AG09309 (cell line): ENCODE data around the gene FLNC.

Source experiments
- DNase-seq: peaks from one replicate; pipeline ENCODE4 v3.0.0-alpha.2; 2010; ENCODE audit warnings: low read depth
- H3K4me3 ChIP-seq: 2 replicates; pipeline ENCODE4 v1.5.1; 2011; ENCODE audit warnings: mild to moderate bottlenecking, low read depth, low read length, moderate library complexity; ENCODE audit not compliant: control insufficient read depth
- TF ChIP-seq, protein P1 (sequence below): IDR thresholded peaks from 2 replicates; pipeline ENCODE4 v1.5.1; 2011; ENCODE audit warnings: mild to moderate bottlenecking, low read depth, low read length, inconsistent platforms; ENCODE audit not compliant: insufficient read depth, control insufficient read depth; ENCODE audit errors: missing control alignments

FLNC gene

DNA sequence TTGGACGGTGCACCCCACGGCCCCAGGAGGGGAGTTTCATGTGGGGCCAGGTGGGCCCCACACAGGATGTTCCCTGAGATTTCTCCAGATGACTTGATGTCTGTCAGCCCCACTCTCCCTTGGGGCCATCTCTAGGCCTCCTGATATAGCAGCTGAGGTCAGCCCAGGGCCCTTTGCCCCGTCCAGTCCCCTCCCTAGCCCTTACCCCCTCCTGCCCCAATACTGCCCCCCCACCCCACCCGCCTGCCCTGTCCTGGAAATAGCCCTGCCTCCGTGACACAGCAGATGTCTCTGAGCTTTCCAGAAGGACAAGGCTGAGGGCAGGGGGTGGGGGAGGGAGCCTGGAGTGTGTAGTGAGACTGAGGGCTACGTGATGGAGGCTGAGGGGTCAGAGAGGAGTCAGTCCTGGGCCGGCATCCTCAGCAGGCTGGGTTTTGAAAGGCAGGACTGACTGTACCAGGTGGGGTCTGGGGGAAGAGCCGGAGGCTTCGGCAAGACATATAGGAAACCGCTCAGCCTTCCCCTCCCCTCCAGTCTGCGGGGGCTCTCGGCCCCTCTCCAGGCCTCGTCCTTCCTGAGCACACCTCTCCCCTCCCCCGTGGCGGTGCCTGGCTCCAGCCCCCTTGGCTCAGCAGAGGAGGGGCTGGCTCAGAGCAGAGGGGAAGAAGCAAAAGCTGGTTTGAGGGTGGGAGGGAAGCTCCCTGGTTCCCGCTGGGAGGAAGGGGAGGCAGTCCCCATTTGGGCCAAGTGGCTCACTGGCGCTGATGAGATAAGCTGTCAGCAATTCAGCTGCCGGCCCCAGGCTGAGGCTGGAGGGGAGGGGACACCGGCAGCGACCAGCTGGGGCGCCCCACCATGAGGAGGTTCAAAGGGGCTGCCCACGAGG is 2.0 kb downstream of the FLNC start:
- TF ChIP-seq, protein P1, sequence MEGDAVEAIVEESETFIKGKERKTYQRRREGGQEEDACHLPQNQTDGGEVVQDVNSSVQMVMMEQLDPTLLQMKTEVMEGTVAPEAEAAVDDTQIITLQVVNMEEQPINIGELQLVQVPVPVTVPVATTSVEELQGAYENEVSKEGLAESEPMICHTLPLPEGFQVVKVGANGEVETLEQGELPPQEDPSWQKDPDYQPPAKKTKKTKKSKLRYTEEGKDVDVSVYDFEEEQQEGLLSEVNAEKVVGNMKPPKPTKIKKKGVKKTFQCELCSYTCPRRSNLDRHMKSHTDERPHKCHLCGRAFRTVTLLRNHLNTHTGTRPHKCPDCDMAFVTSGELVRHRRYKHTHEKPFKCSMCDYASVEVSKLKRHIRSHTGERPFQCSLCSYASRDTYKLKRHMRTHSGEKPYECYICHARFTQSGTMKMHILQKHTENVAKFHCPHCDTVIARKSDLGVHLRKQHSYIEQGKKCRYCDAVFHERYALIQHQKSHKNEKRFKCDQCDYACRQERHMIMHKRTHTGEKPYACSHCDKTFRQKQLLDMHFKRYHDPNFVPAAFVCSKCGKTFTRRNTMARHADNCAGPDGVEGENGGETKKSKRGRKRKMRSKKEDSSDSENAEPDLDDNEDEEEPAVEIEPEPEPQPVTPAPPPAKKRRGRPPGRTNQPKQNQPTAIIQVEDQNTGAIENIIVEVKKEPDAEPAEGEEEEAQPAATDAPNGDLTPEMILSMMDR = no peak
- DNase-seq = no peak
- H3K4me3 ChIP-seq = peak overlapping the region; percentile 90

DNA sequence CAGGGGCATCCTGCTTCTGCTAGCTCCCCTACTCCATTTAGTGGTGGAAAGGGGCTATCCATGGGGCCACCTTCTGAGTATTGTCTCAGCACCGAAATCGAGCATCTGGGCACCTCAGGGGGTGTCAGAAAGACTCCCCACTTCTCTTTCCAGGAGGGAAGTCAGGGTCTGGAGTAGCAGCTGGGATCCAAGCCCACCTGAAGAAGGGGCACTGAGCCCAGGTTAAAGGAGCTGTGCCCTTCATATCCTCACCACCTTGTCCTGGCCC is 2.6 kb downstream of the FLNC start:
- peak overlapping the region; percentile 90 for H3K4me3 ChIP-seq
- no peak for DNase-seq
- TF ChIP-seq, protein P1 = no peak

DNA sequence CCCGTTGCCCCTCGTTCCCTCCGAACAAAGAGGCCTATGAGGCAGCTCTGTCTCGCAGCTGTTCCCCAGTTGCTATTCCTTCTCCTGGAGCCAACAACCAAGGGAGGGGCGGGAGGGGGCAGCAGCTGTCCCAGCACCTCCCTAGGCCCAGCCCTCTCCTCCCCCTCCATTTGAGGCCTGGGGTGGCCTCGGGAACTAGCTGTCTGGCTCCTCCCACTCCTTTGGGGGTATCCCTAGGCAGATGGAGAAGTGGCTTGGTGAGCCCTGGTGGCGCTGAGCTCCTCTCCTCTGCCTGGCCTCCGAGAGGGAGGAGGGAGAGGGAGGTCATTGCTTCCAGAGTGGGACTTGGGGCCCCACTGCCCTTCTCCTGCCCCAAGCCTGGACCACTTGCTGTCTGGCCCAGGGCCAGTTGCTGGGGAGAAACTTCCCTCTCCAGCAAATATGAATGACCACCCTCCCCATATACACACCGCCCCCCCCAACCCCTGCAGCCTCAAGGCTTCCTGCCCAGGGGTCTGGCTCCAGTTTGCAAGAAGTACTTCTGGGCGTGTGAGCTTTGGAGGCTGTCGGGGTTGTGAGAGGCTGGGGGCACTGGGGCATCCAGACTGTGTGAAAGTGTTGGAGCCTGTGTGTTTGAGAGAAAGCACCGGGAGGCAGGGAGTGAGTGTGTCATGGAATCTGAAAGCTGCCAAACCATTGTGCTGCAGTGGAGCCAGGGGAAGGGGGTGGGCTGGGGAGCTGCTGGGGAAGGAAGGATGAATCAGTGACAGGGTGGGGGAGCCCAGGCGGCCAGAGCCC is 3.1 kb downstream of the FLNC start:
- DNase-seq = no peak

DNA sequence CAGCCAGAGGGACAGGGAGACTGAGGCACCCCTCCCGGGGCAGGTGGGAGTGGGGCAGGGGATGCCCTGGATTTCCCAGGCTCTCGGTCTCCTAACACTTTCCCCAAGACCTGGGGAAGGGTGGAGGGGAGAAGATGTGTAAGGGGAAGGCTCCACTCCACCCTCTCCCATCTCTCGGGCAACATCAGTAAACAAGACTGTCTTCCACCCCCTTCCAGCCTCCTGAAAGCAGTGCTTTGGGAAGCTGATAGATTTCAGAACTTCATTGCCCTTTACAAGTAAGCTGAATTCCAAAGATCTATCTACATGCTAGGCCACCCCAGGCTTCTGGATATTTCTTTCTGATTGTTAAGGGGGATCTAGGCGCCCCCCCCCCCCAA is 3.7 kb downstream of the FLNC start:
- peak overlapping the region; percentile 90 for H3K4me3 ChIP-seq
- TF ChIP-seq, protein P1 = no peak

More for the DNA sequence above, 3.1 kb downstream of the FLNC start:
- TF ChIP-seq, protein P1 = no peak
- H3K4me3 ChIP-seq = peak overlapping the region; percentile 90

DNA sequence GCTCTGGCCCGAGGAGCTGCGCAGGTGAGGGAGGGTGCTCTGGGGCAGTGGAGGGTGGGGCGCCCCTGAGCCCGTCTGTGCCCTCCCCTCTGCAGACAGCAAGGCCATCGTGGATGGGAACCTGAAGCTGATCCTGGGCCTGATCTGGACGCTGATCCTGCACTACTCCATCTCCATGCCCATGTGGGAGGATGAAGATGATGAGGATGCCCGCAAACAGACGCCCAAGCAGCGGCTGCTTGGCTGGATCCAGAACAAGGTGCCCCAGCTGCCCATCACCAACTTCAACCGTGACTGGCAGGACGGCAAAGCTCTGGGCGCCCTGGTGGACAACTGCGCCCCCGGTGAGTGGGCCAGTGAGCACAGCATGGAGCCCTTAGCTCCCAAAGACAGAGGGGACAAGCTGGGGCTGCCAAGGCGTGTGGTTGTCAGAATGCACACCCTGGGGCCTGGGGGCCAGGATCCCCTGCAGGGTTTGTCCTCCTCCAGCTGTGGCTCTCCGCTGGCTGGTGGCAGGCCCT is 5.1 kb downstream of the FLNC start:
- H3K4me3 ChIP-seq = no peak overlapping the region
- DNase-seq = no peak
- TF ChIP-seq, protein P1 = no peak

More for the DNA sequence above, 3.7 kb downstream of the FLNC start:
- DNase-seq = no peak

DNA sequence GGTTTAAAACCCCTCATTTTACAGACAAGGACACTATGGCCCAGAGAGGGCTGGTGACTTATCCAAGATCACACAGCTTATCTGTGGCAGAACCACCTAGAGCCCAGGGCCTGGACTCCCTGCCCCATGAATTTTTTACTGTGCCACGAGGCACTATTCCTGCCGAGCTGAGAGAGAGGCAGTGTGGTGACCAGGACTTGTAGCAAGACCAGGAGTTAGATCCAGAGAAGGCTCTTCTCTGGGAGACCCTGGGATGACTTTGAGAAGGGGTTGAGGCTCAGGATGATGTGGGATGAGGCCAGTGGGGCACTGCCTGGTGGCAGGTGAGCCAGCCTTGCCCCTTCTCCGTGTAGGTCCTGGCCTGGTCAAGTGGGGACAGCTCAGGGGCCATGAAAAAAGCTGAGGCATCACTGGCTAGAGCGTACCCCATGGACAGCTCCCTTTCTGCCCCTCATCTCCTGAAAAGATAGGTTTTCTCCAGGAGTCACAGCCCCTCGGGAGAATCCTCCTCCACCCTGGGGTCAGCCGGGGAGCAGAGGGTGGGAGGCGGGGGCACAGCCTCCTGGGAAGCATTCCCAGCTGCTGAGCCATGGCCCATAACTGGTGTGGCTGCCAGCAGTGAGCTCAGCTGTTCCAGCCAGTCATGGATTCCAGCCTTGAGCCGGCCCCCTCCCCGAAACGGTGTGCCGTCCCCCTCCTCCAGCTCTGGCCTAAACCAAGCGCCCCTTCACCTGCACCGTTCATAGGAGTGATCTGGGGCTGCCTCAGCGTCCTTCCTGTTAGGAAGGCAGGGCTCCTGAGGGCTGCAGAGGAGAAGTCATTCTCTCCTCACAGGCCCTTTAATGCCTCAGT is 5.8 kb downstream of the FLNC start:
- no peak overlapping the region for H3K4me3 ChIP-seq
- no peak for DNase-seq
- TF ChIP-seq, protein P1 = no peak
